ENCODE results near the gene GIPC2.

Gene GIPC2

DNA sequence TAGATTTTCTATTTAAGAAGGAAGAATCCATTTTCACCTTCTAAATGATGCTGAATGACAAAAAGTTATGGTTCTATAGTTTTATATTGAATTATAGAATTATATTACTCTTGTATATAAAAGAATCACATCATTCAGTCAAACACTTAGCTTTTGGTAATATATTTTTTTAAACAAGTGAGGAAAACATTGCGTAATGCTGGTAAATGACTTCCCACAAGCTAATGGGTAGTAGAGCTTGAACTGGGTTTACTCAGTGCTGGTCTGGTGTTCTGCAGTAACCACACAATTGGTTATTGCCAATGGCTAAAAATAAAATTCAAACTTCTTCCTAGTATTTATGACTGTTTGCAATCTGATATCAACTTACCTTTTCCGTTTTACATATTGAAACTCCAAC is 10.6 kb upstream of the GIPC2 start:
- DNase-seq (ENCODE audit: low spot score) = no peak
- CTCF ChIA-PET = no interaction called here
- TF ChIP-seq, protein P1, sequence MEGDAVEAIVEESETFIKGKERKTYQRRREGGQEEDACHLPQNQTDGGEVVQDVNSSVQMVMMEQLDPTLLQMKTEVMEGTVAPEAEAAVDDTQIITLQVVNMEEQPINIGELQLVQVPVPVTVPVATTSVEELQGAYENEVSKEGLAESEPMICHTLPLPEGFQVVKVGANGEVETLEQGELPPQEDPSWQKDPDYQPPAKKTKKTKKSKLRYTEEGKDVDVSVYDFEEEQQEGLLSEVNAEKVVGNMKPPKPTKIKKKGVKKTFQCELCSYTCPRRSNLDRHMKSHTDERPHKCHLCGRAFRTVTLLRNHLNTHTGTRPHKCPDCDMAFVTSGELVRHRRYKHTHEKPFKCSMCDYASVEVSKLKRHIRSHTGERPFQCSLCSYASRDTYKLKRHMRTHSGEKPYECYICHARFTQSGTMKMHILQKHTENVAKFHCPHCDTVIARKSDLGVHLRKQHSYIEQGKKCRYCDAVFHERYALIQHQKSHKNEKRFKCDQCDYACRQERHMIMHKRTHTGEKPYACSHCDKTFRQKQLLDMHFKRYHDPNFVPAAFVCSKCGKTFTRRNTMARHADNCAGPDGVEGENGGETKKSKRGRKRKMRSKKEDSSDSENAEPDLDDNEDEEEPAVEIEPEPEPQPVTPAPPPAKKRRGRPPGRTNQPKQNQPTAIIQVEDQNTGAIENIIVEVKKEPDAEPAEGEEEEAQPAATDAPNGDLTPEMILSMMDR (conservative IDR thresholded peaks at IDR 0.05; ENCODE audit: low read depth) = no peak
- POLR2A ChIA-PET (ENCODE audit: low non-redundant PET) = no interaction called here
- no peak overlapping the region for H3K27ac ChIP-seq

DNA sequence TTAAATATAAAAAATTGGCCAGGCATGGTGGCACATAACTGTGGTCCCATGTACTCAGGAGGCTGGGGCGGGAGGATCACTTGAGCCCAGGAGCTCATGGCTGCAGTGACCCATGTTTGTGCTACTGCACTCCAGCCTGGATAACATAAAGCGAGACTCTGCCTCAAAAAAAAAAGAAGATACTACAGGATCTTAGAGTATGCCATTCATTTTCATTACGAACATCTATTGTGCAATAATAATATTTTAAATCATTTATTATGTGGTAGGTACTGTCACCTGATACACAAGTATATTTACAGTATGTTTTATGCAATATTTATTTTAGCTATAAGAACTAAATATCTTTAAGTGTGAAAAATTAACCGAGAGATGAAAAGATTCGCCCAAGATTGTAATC is 9.3 kb upstream of the GIPC2 start:
- POLR2A ChIA-PET (ENCODE audit: low non-redundant PET) = no interaction called here

DNA sequence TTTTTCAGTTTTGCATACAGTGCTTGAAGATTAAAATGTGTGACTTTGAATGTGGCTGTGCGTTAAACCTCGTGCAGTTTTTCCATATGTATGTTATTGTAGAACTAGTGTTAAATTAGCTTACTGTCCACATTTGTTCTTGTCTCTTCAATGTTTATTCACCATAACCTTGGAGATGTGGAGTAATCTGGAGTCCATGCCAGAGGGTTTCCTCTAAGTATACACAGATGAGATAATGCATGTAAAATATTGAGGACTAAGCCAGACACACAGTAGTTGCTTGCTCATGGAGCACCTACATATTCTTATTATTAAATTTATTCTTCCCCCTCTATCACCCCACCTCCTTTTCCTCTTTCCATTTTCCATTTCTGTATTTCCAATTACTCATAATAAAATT is 7.7 kb upstream of the GIPC2 start:
- DNase-seq (ENCODE audit: low spot score) = no peak
- no peak overlapping the region for H3K27ac ChIP-seq
- ChIA-PET POLR2A (ENCODE audit: low non-redundant PET) (no interaction called here), CTCF (no interaction called here)
- TF ChIP-seq, protein P1 (conservative IDR thresholded peaks at IDR 0.05; ENCODE audit: low read depth) = no peak

More for the DNA sequence above, 9.3 kb upstream of the GIPC2 start:
- TF ChIP-seq, protein P1 (conservative IDR thresholded peaks at IDR 0.05; ENCODE audit: low read depth) = no peak
- no peak overlapping the region for H3K27ac ChIP-seq
- no peak for DNase-seq (ENCODE audit: low spot score)
- CTCF ChIA-PET = no interaction called here

DNA sequence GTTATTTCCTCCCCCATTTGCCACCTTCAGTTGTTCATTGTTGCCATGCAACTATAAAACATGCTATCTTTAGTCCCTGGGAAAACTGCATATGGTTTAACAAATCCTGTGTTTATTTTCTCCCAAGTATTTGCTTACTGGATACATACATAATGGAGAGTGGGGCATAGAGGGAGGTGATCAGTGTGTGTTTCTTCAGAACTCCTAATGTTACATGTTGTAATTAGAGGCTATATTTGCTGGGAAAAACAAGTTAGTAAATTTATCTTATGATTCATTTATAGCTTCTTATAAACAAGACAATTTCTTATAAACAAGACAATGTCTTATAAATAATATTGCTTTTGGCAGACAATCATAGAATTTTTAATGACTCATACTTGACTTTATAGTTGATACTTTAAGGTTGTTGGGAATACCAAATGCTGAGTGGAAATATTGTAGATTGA is 7.3 kb upstream of the GIPC2 start:
- H3K27ac ChIP-seq = no peak overlapping the region
- CTCF ChIA-PET = no interaction called here
- POLR2A ChIA-PET (ENCODE audit: low non-redundant PET) = no interaction called here

DNA sequence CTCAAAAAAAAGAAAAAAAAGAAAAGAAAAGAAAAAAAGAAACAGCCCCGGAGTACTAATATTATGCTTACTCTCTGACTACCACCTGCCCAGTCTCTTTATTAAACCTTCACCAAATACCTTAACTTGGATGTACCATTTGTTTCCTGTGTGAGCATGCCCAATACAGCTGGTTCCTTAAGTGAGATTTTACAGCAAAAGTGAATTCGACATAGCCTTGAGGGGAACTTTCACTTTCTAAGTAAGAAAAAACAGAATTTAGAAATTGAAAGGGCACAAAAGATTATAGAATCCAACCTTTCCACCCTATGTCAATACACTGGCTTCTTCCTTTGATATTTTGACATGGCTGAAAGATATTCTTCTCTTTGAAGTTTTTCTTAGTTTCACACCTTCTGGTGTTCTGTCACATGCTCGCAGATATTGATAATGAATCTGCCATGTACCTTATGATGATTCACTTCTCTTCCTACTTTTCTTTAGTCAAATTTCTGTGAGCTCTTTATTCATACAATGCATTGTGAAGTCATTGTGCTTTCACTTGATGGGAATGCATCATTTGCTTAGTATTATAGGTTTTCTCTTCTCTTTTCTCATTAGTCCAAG is 5.2 kb upstream of the GIPC2 start:
- POLR2A ChIA-PET (ENCODE audit: low non-redundant PET) = no interaction called here
- CTCF ChIA-PET = no interaction called here
- TF ChIP-seq, protein P1 (conservative IDR thresholded peaks at IDR 0.05; ENCODE audit: low read depth) = no peak
- no peak overlapping the region for H3K27ac ChIP-seq
- DNase-seq (ENCODE audit: low spot score) = no peak

More for the DNA sequence above, 7.3 kb upstream of the GIPC2 start:
- no peak for DNase-seq (ENCODE audit: low spot score)
- TF ChIP-seq, protein P1 (conservative IDR thresholded peaks at IDR 0.05; ENCODE audit: low read depth) = no peak

DNA sequence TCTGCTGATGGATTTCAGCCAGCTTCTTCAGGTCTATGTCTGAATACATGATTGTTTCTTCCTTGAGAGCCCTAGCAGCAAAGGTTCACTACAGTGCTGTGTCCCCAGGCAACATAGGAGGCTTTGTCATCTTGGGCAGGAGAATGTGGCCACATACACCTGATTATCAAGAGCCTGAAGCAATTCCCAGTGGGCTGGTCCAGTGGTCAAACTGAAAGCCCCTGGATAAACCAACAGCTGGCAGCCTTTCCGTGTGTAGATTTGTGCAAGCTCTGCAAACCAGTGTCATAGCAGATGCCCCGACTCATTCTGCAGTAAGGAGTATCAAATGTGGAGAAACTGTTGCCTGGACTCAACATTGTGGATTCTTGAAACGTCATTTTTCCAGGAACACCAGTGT is 2.3 kb upstream of the GIPC2 start:
- POLR2A ChIA-PET (ENCODE audit: low non-redundant PET) = no interaction called here
- no peak overlapping the region for H3K27ac ChIP-seq

More for the DNA sequence above, 2.3 kb upstream of the GIPC2 start:
- CTCF ChIA-PET = no interaction called here
- no peak for DNase-seq (ENCODE audit: low spot score)
- TF ChIP-seq, protein P1 (conservative IDR thresholded peaks at IDR 0.05; ENCODE audit: low read depth) = no peak
